ENCODE results near the gene CAPN2. TPM values are rescaled to one million over a fixed set of nuclear protein-coding genes. Genes with fewer than 3 reads are reported as not detected.
"Not testable (repeated sequence)": the region's sequence is repeated elsewhere in the genome, so short reads cannot be mapped to it uniquely, and the experiment has no call there.

Gene CAPN2
- total and polyA plus RNA-seq, 2 donors (not counting 1 experiment from before 2014, with no cell fraction given): 63.9 to 79.6 TPM

GRCh38 chr1:223739366-223740037 lies 27.2 kb downstream of the CAPN2 start:
- Histone ChIP-seq H2AFZ (ENCODE audit: insufficient read depth, low read depth, low read length, poor library complexity, severe bottlenecking) (no peak overlapping the region), H3K4me1 (ENCODE audit: control insufficient read depth in 2 of 2, insufficient read depth in 2 of 2, low read length in 2 of 2) (no peaks in the 10 kb centered on the region), H4K20me1 (ENCODE audit: control insufficient read depth, insufficient read depth, low read length, poor library complexity, severe bottlenecking) (no peaks in the 10 kb centered on the region), H3K36me3 (replicated peaks in 1 of 2; ENCODE audit: control extremely low read depth in 1 of 2, control insufficient read depth in 1 of 2, extremely low read depth in 1 of 2, insufficient read depth in 2 of 2, low read length in 1 of 2) (no peaks in the 10 kb centered on the region), H3K4me3 (ENCODE audit: control extremely low read depth in 1 of 5, extremely low read depth in 1 of 5, insufficient read depth in 1 of 5, low read depth in 2 of 5, low read length in 4 of 5) (no peak overlapping the region), H3K27me3 (replicated peaks in 1 of 4; ENCODE audit: control extremely low read depth in 1 of 4, control insufficient read depth in 3 of 4, insufficient read depth in 4 of 4, low read length in 3 of 4) (no peaks in the 10 kb centered on the region), H3K9ac (ENCODE audit: low read length) (no peak overlapping the region), H3K4me2 (replicated peaks; ENCODE audit: low read depth, low read length, poor library complexity, severe bottlenecking) (no peak overlapping the region), H3K9me3 (ENCODE audit: control extremely low read depth in 1 of 3, control insufficient read depth in 2 of 3, insufficient read depth in 1 of 3, low read length in 2 of 3) (no peaks in the 10 kb centered on the region), H3K79me2 (ENCODE audit: control insufficient read depth, insufficient read depth, low read length) (no peaks in the 10 kb centered on the region), H3K27ac (ENCODE audit: low read length in 2 of 2) (no peak overlapping the region)
- Mint-ChIP-seq H3K4me1 (no peaks in the 10 kb centered on the region), H3K27ac (no peak overlapping the region), H3K9me3 (ENCODE audit: insufficient read depth) (no peaks in the 10 kb centered on the region), H3K4me3 (no peak overlapping the region), H3K27me3 (no peaks in the 10 kb centered on the region)
- WGBS (ENCODE audit: insufficient coverage): 93% methylated on average over 7 of the region's 7 CpGs
- ATAC-seq (ENCODE audit: low read depth) (no peak), DNase-seq (no peak)
- intact Hi-C loops (cut with micrococcal nuclease): no loop called here
- ChIA-PET CTCF (interaction anchor here (4.0 kb wide), 1 partner anchor 10 kb away, joined by 23 read pairs; no protein-coding TSS in a partner anchor), POLR2A (no interaction called here)
- TF ChIP-seq CTCF (IDR thresholded peaks at IDR 0.05) (no peak), EZH2 (IDR thresholded peaks at IDR 0.05; ENCODE audit: borderline replicate concordance, insufficient read depth, low read depth, low read length, poor library complexity, severe bottlenecking) (no peak)

GRCh38 chr1:223740038-223740736 lies 27.8 kb downstream of the CAPN2 start:
- H3K9me3 Mint-ChIP-seq (ENCODE audit: insufficient read depth); H3K27me3 Mint-ChIP-seq; H3K4me1 Mint-ChIP-seq; POLR2A ChIA-PET; H3K79me2 ChIP-seq (ENCODE audit: control insufficient read depth, insufficient read depth, low read length); H3K36me3 ChIP-seq (replicated peaks in 1 of 2; ENCODE audit: control extremely low read depth in 1 of 2, control insufficient read depth in 1 of 2, extremely low read depth in 1 of 2, insufficient read depth in 2 of 2, low read length in 1 of 2); H3K27ac Mint-ChIP-seq; H3K27ac ChIP-seq (ENCODE audit: low read length in 2 of 2); H3K4me1 ChIP-seq (ENCODE audit: control insufficient read depth in 2 of 2, insufficient read depth in 2 of 2, low read length in 2 of 2); H2AFZ ChIP-seq (ENCODE audit: insufficient read depth, low read depth, low read length, poor library complexity, severe bottlenecking); ATAC-seq (ENCODE audit: low read depth); DNase-seq; intact Hi-C loops (cut with micrococcal nuclease); H3K4me3 Mint-ChIP-seq; H3K4me2 ChIP-seq (replicated peaks; ENCODE audit: low read depth, low read length, poor library complexity, severe bottlenecking); H3K4me3 ChIP-seq (ENCODE audit: control extremely low read depth in 1 of 5, extremely low read depth in 1 of 5, insufficient read depth in 1 of 5, low read depth in 2 of 5, low read length in 4 of 5); H4K20me1 ChIP-seq (ENCODE audit: control insufficient read depth, insufficient read depth, low read length, poor library complexity, severe bottlenecking); H3K9ac ChIP-seq (ENCODE audit: low read length); H3K9me3 ChIP-seq (ENCODE audit: control extremely low read depth in 1 of 3, control insufficient read depth in 2 of 3, insufficient read depth in 1 of 3, low read length in 2 of 3); H3K27me3 ChIP-seq (replicated peaks in 1 of 4; ENCODE audit: control extremely low read depth in 1 of 4, control insufficient read depth in 3 of 4, insufficient read depth in 4 of 4, low read length in 3 of 4): not testable (repeated sequence)
- CTCF ChIA-PET: interaction anchor here (2.2 to 4.0 kb wide), 2 partner anchors 10 to 44 kb away, joined by 6 to 23 read pairs; no protein-coding TSS in a partner anchor
- WGBS (ENCODE audit: insufficient coverage): 99% methylated on average over 9 of the region's 10 CpGs
